Measurements from ENCODE around the gene PLEKHG3.

PLEKHG3 gene

DNA sequence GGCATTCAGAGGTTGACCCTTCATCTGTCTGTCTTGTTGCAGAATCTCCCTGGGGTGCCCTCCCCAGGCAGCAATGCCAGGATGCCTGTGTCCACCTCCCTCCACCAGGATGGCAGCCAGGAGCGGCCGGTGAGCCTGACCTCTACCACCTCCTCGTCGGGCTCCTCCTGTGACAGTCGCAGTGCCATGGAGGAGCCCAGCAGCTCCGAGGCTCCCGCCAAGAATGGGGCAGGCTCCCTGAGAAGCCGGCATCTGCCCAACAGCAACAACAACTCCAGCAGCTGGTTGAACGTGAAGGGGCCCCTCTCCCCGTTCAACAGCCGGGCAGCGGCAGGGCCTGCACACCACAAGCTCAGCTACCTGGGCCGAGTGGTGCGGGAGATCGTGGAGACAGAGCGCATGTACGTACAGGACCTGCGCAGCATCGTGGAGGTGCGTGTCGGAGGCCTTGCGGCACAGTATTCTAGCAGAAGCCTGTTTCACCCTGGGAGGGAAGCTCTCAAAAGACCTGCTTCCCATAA is 23.4 kb downstream of the PLEKHG3 start:
- TF ChIP-seq, protein P1, sequence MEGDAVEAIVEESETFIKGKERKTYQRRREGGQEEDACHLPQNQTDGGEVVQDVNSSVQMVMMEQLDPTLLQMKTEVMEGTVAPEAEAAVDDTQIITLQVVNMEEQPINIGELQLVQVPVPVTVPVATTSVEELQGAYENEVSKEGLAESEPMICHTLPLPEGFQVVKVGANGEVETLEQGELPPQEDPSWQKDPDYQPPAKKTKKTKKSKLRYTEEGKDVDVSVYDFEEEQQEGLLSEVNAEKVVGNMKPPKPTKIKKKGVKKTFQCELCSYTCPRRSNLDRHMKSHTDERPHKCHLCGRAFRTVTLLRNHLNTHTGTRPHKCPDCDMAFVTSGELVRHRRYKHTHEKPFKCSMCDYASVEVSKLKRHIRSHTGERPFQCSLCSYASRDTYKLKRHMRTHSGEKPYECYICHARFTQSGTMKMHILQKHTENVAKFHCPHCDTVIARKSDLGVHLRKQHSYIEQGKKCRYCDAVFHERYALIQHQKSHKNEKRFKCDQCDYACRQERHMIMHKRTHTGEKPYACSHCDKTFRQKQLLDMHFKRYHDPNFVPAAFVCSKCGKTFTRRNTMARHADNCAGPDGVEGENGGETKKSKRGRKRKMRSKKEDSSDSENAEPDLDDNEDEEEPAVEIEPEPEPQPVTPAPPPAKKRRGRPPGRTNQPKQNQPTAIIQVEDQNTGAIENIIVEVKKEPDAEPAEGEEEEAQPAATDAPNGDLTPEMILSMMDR (IDR thresholded peaks at IDR 0.05) = no peak
- no peak for TF ChIP-seq ZFX (IDR thresholded peaks at IDR 0.05; ENCODE audit: borderline replicate concordance)
- no peak overlapping the region for H3K27ac ChIP-seq

DNA sequence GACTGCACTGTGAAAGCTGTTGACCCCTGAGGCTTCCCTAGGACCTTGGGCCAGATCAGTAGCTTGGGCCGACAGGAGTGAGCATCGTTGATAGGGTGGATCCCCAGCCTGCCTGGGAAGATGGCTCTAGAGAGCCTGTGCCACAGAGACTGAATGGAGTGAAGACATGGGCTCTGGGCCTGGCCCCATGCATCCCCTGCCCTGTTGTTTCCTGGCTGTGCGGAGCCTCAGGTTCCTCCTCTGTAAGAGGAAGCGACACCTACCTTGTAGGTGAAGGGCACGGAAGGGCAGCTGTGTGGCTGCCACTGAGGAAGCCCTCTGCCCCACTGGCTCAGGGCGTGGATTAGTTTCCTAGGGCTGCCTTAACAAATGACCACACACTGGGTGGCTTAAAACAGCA is 23.9 kb downstream of the PLEKHG3 start:
- no peak overlapping the region for H3K27ac ChIP-seq
- no peak for TF ChIP-seq ZFX (IDR thresholded peaks at IDR 0.05; ENCODE audit: borderline replicate concordance)
- TF ChIP-seq, protein P1 (IDR thresholded peaks at IDR 0.05) = no peak

DNA sequence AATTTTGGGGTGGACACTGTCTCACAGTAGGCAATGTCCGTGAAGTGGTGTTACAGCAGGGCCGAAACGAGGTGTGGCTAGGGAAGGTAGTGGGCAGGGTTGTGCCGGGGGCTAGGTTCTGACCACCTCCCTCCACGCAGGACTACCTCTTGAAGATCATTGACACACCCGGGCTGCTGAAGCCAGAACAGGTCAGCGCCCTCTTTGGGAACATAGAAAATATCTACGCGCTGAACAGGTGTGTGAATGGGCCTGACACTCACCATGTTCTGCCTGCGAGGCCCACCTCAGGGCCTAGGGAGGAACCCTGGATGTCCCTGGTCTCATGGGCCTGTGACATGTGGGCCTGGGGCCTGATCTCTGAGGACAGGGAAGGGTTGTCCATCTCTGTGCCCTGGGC is 24.6 kb downstream of the PLEKHG3 start:
- no peak overlapping the region for H3K27ac ChIP-seq
- no peak for TF ChIP-seq ZFX (IDR thresholded peaks at IDR 0.05; ENCODE audit: borderline replicate concordance)
- TF ChIP-seq, protein P1 (IDR thresholded peaks at IDR 0.05) = no peak

DNA sequence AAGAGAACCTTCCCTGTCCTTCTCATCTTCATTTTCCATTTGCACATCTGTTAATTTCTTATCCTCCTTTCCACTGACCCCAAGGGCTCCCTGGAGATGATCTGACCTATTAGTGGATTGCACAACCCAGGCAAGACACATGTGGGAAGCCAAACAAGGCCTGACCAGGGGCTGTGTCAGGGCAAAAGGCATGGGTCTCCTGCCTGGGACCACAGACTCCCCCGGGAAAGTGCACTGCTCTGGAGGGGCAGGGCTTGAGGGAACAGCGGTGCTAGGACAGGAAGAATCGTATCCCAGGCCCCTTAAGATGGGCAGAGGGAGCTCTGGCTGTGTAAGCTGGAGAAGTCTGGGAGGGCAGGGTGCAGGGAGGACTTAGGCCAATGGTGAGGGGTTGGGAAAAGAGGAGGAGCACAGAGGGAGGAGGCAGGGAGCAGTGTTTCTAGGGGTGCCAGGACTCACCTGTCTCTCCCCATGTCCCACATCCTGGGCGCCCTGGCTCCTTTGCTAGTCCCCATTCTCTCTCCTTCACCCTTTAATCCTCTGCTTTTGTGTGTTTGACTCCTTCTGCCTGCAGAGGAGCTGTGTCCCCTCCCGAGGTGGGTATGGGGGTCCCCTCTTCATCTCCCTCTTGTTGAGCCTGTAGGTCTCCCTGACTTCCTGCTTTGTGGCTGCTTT is 25.3 kb downstream of the PLEKHG3 start:
- TF ChIP-seq, protein P1 (IDR thresholded peaks at IDR 0.05) = no peak
- no peak for TF ChIP-seq ZFX (IDR thresholded peaks at IDR 0.05; ENCODE audit: borderline replicate concordance)
- no peak overlapping the region for H3K27ac ChIP-seq

DNA sequence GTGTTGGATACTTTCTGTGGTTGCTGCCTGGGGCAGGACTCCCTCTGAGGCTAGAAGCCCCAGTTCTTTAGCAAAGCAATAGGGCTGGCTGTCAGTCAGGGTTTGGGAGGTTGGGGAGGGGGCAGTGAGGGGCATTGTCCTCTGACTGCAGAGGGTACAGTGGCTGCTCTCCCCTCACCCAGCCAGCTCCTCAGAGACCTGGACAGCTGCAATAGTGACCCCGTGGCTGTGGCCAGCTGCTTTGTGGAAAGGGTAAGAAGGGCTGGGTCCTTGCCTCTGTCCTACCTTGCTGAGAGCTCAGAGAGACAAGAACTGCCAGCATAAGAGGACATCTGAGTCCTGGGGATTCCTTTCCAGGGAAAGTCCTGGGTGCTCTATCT is 25.8 kb downstream of the PLEKHG3 start:
- no peak overlapping the region for H3K27ac ChIP-seq
- no peak for TF ChIP-seq ZFX (IDR thresholded peaks at IDR 0.05; ENCODE audit: borderline replicate concordance)
- TF ChIP-seq, protein P1 (IDR thresholded peaks at IDR 0.05) = no peak

DNA sequence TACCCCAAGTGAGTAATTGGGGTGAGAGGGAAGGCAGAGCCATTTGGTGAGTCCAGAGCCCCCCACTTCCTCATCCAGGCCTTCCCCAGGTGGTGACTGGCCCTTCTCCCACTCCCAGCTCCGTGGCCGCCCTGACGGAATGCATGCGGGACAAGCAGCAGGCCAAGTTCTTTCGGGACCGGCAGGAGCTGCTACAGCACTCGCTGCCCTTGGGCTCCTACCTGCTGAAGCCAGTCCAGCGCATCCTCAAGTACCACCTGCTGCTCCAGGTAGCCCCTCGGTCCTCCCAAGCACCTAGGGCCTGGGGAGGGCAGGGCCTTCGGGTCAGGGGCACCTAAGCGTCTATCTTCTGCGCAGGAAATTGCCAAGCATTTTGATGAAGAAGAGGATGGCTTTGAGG is 26.5 kb downstream of the PLEKHG3 start:
- TF ChIP-seq, protein P1 (IDR thresholded peaks at IDR 0.05) = no peak
- no peak for TF ChIP-seq ZFX (IDR thresholded peaks at IDR 0.05; ENCODE audit: borderline replicate concordance)
- no peak overlapping the region for H3K27ac ChIP-seq

DNA sequence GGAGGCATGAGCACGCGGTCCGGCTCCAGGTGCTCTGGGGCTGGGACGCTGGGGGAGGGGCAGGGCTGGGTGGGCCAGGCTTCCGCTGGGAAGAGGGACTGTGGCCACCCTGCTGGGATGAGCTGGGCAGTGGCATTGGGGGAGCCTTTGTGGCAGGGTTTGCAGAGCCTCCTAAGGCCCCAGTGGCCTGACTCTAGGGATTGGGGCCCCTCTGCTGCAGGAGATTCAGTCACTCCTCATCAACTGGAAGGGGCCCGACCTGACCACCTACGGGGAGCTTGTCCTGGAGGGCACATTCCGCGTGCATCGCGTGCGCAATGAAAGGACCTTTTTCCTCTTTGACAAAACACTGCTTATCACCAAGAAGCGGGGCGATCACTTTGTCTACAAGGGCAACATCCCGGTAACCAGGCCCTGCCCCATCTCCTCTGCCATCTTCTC is 26.9 kb downstream of the PLEKHG3 start:
- TF ChIP-seq, protein P1 (IDR thresholded peaks at IDR 0.05) = no peak
- TF ChIP-seq ZFX (IDR thresholded peaks at IDR 0.05; ENCODE audit: borderline replicate concordance) = no peak

More for the DNA sequence above, 26.9 kb downstream of the PLEKHG3 start:
- H3K27ac ChIP-seq = no peak overlapping the region

Measured in 22Rv1 (cell line).